HG02678 (cell line): Measurements from ENCODE around the gene CD300E.

Source experiments
- ATAC-seq: cut with Tn5 transposase; IDR thresholded peaks from one replicate; pipeline ENCODE4 v1.9.1; 2021; ENCODE audit warnings: mild to moderate bottlenecking, moderate library complexity; ENCODE audit not compliant: unreplicated experiment

Gene CD300E

GRCh38 chr17:74623693-74624093 lies at the start of gene CD300E:
Gene CD300E, minus strand, starts transcription at chr17:74623738. Its CDS starts 117 bp downstream, at chr17:74623621.
- no peak for ATAC-seq

- no peak for ATAC-seq
These were observed 47.7 kb upstream of the CD300E start for GRCh38 chr17:74671031-74671771.

- no peak for ATAC-seq
These were observed 46.8 kb upstream of the CD300E start for GRCh38 chr17:74670329-74670728.

- no peak for ATAC-seq
These were observed 40.0 kb upstream of the CD300E start for GRCh38 chr17:74663561-74663960.

- ATAC-seq = no peak
These were observed 36.4 kb upstream of the CD300E start for GRCh38 chr17:74659889-74660288.

GRCh38 chr17:74658620-74659019 lies 35.1 kb upstream of the CD300E start:
- ATAC-seq = no peak

GRCh38 chr17:74654742-74655141 lies 31.2 kb upstream of the CD300E start:
- no peak for ATAC-seq

- ATAC-seq = no peak
These were observed 28.5 kb upstream of the CD300E start for GRCh38 chr17:74652020-74652419.

GRCh38 chr17:74649909-74650308 lies 26.4 kb upstream of the CD300E start:
- ATAC-seq = no peak

- ATAC-seq = no peak
These were observed 24.5 kb upstream of the CD300E start for GRCh38 chr17:74647871-74648672.

- no peak for ATAC-seq
These were observed 22.7 kb upstream of the CD300E start for GRCh38 chr17:74646231-74646630.

- no peak for ATAC-seq
These were observed 21.5 kb upstream of the CD300E start for GRCh38 chr17:74645010-74645409.

GRCh38 chr17:74644419-74644818 lies 20.9 kb upstream of the CD300E start:
- ATAC-seq = no peak

- ATAC-seq = no peak
These were observed 20.3 kb upstream of the CD300E start for GRCh38 chr17:74643826-74644225.

GRCh38 chr17:74642995-74643394 lies 19.5 kb upstream of the CD300E start:
- no peak for ATAC-seq

GRCh38 chr17:74642556-74642955 lies 19.0 kb upstream of the CD300E start:
- no peak for ATAC-seq

GRCh38 chr17:74641958-74642298 lies 18.4 kb upstream of the CD300E start:
- no peak for ATAC-seq

- no peak for ATAC-seq
These were observed 17.9 kb upstream of the CD300E start for GRCh38 chr17:74641224-74641957.

- no peak for ATAC-seq
These were observed 16.2 kb upstream of the CD300E start for GRCh38 chr17:74639704-74640151.

- ATAC-seq = no peak
These were observed 14.4 kb upstream of the CD300E start for GRCh38 chr17:74637926-74638325.

- no peak for ATAC-seq
These were observed 13.7 kb upstream of the CD300E start for GRCh38 chr17:74637265-74637664.
